BLaER1 (cell line): ENCODE measurements around the gene PRND.
"Not testable (repeated sequence)": the region's sequence is repeated elsewhere in the genome, so short reads cannot be mapped to it uniquely, and the experiment has no call there.

Source experiments
- H3K27ac ChIP-seq: shearing (Covaris generic); formaldehyde crosslinking; 2 replicates; pipeline ENCODE4 v1.8.1; 2022
- H3K27me3 ChIP-seq: shearing (Covaris generic); formaldehyde crosslinking; 2 replicates; pipeline ENCODE4 v1.8.1; 2022
- H3K36me3 ChIP-seq: shearing (Covaris generic); formaldehyde crosslinking; 2 replicates; pipeline ENCODE4 v1.8.1; 2022
- H3K4me1 ChIP-seq: shearing (Covaris generic); formaldehyde crosslinking; 2 replicates; pipeline ENCODE4 v1.8.1; 2022
- H3K4me2 ChIP-seq: shearing (Covaris generic); formaldehyde crosslinking; 2 replicates; pipeline ENCODE4 v1.8.1; 2022
- H3K4me3 ChIP-seq: shearing (Covaris generic); formaldehyde crosslinking; 2 replicates; pipeline ENCODE4 v1.8.1; 2022
- H3K9ac ChIP-seq: shearing (Covaris generic); formaldehyde crosslinking; 2 replicates; pipeline ENCODE4 v1.8.1; 2022
- H3K9me3 ChIP-seq: shearing (Covaris generic); formaldehyde crosslinking; 2 replicates; pipeline ENCODE4 v1.8.1; 2022
- H4K20me1 ChIP-seq: shearing (Covaris generic); formaldehyde crosslinking; 2 replicates; pipeline ENCODE4 v1.8.1; 2022
- Cebpa-rat ChIP-seq: shearing (Covaris generic); IDR thresholded peaks from 2 replicates; pipeline ENCODE4 v1.8.1; 2022

PRND gene

DNA sequence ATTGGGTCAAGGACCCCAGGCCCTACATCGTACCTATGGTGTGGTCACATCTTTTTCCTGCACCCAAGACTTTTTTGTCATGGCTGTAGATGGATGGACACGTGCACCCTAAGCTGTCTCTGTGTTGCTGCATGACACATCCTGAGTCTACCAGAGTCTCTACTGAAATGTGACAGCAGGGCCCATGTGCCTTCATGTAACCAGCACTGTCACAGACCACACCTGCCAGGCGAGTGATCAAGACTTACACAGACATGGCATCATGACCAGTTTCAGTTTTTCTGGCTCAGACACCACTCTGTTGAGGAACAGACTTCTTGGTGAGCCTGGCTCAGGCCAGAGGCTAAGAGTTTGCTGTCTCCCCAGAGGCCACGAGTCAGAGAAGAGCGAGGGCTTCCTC, 7.6 kb downstream of the PRND start:
- no peak overlapping the region for H3K4me2 ChIP-seq
- no peak for TF ChIP-seq Cebpa-rat
- no peaks in the 10 kb centered on the region for H3K36me3 ChIP-seq
- H3K27me3 ChIP-seq, result no peaks in the 10 kb centered on the region
- H3K4me3 ChIP-seq, result no peak overlapping the region
- H3K4me1 ChIP-seq, result peaks cover 10% of the 10 kb centered on the region
- no peaks in the 10 kb centered on the region for H4K20me1 ChIP-seq
- H3K27ac ChIP-seq, result no peak overlapping the region
- no peaks in the 10 kb centered on the region for H3K9me3 ChIP-seq
- no peak overlapping the region for H3K9ac ChIP-seq

DNA sequence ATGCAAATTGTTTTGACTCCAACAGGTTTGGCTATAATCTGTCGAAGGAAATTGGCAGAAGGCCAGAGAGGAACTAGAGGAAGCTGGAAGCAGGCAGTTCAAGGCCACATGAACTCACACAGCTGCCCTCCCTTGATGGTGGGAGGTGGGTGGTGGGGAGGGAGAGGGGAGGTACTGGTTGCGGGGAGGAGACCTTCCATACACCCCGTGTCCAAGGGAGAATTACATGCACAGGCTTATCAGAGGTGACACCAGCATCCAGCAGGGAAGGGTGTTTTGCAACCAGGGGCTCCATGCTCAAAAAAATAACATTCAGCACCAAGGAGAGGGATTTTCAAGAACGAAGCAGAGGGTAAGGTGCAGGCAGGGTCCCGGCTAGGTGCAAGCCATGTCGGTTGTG, 9.1 kb downstream of the PRND start:
- Histone ChIP-seq H3K9ac (no peak overlapping the region), H3K9me3 (no peaks in the 10 kb centered on the region), H3K4me3 (no peak overlapping the region), H3K27me3 (no peaks in the 10 kb centered on the region), H3K27ac (no peak overlapping the region), H3K36me3 (no peaks in the 10 kb centered on the region), H3K4me1 (peaks cover 10% of the 10 kb centered on the region), H3K4me2 (no peak overlapping the region), H4K20me1 (no peaks in the 10 kb centered on the region)
- TF ChIP-seq Cebpa-rat, result no peak

DNA sequence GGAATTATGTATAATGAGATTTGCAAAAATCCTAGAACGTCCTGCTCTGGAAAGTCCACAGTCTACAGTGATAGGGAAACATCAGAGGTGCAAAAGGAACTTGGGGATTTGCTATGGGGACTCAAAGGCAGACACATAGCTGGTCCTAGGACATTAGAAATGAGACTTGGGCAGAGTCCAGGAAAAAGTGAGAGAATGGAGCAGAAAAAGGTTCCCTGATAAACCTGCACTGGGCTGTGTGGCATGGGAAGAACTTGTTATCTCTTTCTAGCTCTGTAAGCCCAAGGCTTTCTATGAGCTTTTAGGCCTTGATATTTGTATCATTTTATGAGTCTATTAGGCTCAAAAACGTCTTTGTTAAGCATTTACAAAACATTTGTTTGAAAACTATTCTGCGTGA, 15.2 kb downstream of the PRND start:
- no peak for TF ChIP-seq Cebpa-rat
- no peak overlapping the region for H3K9ac ChIP-seq
- no peak overlapping the region for H3K4me3 ChIP-seq
- no peak overlapping the region for H3K4me2 ChIP-seq
- H3K27ac ChIP-seq, result no peak overlapping the region
- no peaks in the 10 kb centered on the region for H3K36me3 ChIP-seq
- no peaks in the 10 kb centered on the region for H4K20me1 ChIP-seq
- no peaks in the 10 kb centered on the region for H3K4me1 ChIP-seq
- no peaks in the 10 kb centered on the region for H3K9me3 ChIP-seq
- H3K27me3 ChIP-seq, result no peaks in the 10 kb centered on the region

DNA sequence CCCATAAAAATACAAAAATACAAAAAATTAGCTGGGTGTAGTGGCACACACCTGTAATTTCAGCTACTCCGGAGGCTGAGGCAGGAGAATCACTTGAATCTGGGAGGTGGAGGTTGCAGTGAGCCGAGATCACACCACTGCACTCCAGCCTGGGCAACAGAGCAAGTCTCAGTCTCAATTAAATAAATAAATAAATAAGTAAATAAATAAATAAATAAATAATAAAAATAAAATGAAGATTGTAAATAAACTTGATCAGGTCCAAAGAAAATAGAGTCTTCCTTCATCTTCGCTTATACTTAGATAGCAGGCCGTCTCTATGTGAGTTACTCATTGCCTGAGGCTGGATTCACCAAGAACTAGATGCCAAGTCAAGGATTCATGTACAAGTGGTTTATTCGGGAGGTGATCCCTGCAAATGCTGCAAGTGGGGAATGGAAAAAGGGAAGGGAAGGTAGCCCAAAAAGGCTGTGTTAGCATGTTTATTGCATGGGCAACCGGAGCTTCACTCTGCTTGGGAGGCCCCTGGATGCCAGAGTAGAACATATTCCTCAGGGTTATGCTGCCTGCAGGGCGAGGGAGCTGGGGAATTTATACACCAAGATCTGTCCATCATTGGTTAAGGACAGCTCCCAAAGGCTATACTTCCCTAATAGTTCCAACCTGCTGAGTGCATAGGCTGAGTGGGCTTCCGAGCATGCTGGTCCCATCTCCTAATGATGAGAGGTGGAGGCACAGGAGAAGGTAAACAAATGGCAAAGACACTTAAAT, 16.3 kb downstream of the PRND start:
- TF ChIP-seq Cebpa-rat, result no peak
- H3K4me1 ChIP-seq, result no peaks in the 10 kb centered on the region
- no peak overlapping the region for H3K27ac ChIP-seq
- no peaks in the 10 kb centered on the region for H3K36me3 ChIP-seq
- no peak overlapping the region for H3K4me3 ChIP-seq
- H3K27me3 ChIP-seq, result no peaks in the 10 kb centered on the region
- H3K9ac ChIP-seq, result no peak overlapping the region
- no peak overlapping the region for H3K4me2 ChIP-seq
- no peaks in the 10 kb centered on the region for H4K20me1 ChIP-seq
- H3K9me3 ChIP-seq, result no peaks in the 10 kb centered on the region

DNA sequence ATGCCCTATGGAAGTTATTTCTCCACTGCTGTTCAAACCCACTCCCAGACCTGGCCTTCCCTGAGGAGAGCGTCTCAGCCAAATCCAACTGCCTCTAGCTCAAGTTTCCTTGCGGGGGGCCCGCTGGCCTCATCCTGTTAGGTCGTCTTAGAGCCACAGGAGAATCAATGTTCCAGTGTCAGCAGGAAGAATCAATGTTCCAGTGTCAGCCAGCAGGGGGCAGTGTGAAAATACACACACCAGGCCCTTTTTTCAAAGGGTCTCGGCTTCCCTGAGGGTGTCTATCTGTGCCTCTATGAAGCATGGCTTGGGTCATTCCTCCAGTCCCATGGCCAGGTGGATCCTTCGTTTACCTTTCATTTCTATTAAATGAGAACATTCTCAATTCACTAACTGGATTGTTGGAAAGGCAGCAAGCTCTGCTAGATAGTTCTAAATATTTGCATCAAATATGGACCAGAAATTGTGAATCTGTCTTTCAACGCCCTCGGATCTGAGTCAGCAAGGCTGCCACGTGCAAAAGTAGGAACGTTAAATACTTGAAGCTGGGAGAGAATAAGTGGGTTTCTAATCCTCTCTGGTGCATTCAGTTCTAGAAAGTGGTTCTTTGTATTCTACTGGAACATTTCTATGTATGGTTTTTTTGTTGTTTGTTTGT, 19.2 kb downstream of the PRND start:
- no peak overlapping the region for H3K4me2 ChIP-seq
- H4K20me1 ChIP-seq, result no peaks in the 10 kb centered on the region
- H3K9ac ChIP-seq, result no peak overlapping the region
- H3K27ac ChIP-seq, result no peak overlapping the region
- no peak for TF ChIP-seq Cebpa-rat
- H3K4me1 ChIP-seq, result no peaks in the 10 kb centered on the region
- H3K9me3 ChIP-seq, result no peaks in the 10 kb centered on the region
- no peaks in the 10 kb centered on the region for H3K36me3 ChIP-seq
- no peak overlapping the region for H3K4me3 ChIP-seq
- H3K27me3 ChIP-seq, result no peaks in the 10 kb centered on the region

DNA sequence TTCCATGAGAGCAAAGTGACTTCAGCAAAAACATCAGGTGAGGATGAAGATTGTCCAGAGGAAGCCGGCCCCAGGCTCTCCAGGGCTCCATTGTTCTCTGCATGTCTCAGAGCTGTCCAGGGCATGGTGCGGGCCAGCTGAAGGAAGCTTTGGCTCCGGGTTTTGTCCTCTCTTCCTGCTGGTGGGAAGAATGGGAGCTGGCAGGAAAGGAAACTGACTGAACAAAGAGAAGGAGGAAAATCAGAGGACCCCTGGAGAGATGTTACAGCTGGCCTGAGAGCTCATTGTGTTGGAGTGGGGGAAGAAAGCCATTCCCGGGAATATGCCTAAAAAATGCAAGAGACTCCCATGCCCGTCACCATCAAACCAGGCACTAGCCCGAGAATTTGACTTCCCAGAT, 27.1 kb downstream of the PRND start:
- Histone ChIP-seq H3K9ac (no peak overlapping the region), H3K36me3 (no peaks in the 10 kb centered on the region), H3K4me1 (no peaks in the 10 kb centered on the region), H4K20me1 (no peaks in the 10 kb centered on the region), H3K4me2 (no peak overlapping the region), H3K4me3 (no peak overlapping the region), H3K9me3 (peaks cover 6% of the 10 kb centered on the region; the same call in 1 of the 2 replicates), H3K27me3 (no peaks in the 10 kb centered on the region), H3K27ac (no peak overlapping the region)
- TF ChIP-seq Cebpa-rat, result no peak

DNA sequence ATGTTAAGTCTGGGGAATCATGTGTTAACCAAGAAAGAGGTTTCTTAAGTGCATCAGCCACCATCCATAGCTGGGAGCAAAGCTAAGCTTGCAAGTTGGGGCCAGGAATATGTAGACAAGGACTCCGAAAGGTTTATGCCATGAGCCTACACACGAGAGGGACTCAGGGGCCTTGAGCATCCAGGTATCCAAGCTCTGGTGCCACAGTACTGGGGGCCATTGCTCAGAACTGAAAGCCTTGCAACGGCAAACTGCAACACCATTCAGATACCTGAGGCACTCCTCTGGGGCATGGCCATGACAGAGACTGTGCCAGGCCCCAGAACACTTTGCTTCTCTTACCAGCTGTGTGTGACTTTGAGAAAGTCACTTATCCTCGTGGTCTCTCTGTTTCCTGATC, 27.6 kb downstream of the PRND start:
- Histone ChIP-seq H3K4me3 (no peak overlapping the region), H3K4me1 (no peaks in the 10 kb centered on the region), H3K36me3 (no peaks in the 10 kb centered on the region), H3K4me2 (no peak overlapping the region), H3K27me3 (no peaks in the 10 kb centered on the region), H3K27ac (no peak overlapping the region), H3K9me3 (peaks cover 6% of the 10 kb centered on the region; the same call in 1 of the 2 replicates), H3K9ac (no peak overlapping the region), H4K20me1 (no peaks in the 10 kb centered on the region)
- TF ChIP-seq Cebpa-rat, result no peak

DNA sequence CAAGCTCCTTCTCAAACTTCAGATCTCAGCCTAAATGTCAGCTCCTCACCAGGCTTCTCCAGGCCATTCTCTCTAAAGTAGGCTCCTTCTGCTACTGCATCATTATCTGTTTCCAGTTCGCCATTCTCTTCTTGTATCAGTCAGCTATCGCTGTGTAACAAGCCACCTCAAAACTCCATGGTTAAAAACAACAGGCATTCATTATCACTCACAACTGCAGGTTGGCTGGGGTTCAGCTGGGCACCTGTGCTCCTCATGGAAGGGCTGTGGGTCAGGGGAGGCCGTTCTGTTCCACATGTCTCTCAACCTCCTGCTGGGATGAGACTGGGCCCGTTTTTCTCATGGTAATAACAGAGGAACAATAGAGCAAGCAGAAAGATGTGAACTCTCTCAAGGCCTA, 28.7 kb downstream of the PRND start:
- no peaks in the 10 kb centered on the region for H3K36me3 ChIP-seq
- H3K4me1 ChIP-seq, result no peaks in the 10 kb centered on the region
- H3K4me3 ChIP-seq, result no peak overlapping the region
- H3K9me3 ChIP-seq, result peaks cover 6% of the 10 kb centered on the region; the same call in 1 of the 2 replicates
- no peaks in the 10 kb centered on the region for H4K20me1 ChIP-seq
- H3K4me2 ChIP-seq, result no peak overlapping the region
- H3K27me3 ChIP-seq, result no peaks in the 10 kb centered on the region
- no peak overlapping the region for H3K9ac ChIP-seq
- no peak overlapping the region for H3K27ac ChIP-seq
- TF ChIP-seq Cebpa-rat, result no peak

DNA sequence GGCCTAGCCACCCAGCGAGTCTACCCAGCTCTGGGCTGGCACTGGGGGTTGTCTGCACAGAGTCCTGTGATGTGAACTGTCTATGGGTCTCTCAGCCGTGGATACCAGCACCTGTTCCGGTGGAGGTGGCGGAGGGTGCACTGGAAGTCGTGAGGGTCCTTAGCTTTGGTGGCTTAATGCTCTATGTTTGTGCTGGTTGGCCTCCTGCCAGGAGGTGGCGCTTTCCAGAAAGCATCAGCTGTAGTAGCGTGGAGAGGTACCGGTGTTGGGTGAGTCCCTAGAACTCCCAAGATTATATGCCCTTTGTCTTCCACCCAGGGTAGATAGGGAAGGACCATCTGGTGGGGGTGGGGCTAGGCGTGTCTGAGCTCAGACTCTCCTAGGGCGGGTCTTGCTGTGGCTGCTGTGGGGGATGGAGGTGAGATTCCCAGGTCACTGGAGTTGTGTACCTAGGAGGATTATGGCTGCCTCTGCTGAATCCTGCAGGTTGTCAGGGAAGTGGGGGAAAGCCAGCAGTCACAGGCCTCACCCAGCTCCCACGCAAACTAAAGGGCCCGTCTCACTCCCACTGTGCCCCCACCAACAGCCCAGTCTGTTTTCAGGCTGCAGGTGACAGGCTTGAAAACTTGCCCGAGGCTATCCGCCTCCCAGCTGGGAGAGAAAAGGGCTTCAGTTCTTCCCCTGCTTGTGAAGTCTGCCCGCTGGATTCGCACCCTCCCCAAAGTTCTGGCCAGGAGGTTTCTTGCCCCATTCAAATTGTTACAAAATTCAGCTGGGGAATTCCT, 37.6 kb downstream of the PRND start:
- H3K27me3 ChIP-seq, H3K27ac ChIP-seq, H4K20me1 ChIP-seq, H3K4me1 ChIP-seq, H3K4me3 ChIP-seq, H3K9ac ChIP-seq, H3K4me2 ChIP-seq, H3K36me3 ChIP-seq, H3K9me3 ChIP-seq: not testable (repeated sequence)

DNA sequence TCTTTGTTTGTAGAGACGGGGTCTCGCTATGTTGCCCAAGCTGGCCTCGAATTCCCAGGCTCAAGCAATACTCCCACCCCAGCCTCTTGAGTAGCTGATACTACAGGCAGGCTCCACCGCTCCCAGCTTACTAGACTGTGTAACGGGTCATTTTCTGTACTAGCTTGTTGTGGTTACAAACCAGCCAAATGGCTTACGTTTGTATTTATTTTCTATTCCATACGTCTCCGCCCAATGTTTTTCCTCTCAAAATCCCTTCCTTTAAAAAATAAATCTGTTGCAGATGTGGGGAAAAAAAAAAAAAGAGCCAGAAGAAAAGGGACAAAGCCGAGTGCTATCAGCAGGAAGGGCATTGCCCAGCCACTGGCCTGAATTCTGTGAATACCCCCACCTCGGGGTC, 41.6 kb downstream of the PRND start:
- Histone ChIP-seq H3K27ac (no peak overlapping the region), H3K4me3 (no peak overlapping the region), H3K36me3 (no peaks in the 10 kb centered on the region), H3K4me1 (peaks cover 16% of the 10 kb centered on the region), H3K9ac (no peak overlapping the region), H3K4me2 (no peak overlapping the region), H3K9me3 (no peaks in the 10 kb centered on the region), H3K27me3 (no peaks in the 10 kb centered on the region), H4K20me1 (no peaks in the 10 kb centered on the region)
- no peak for TF ChIP-seq Cebpa-rat
